Astrocyte of the cerebellum (primary cell): ENCODE measurements around the gene DAO.
A peak's percentile ranks its signal among the peaks of the same experiment; 100 is the strongest.

ENCODE experiments used
- DNase-seq: peaks from one replicate; pipeline ENCODE4 v3.0.0-alpha.2; 2011; ENCODE audit warnings: low read depth
- H3K4me3 ChIP-seq: 2 replicates; pipeline ENCODE4 v1.5.1; 2011; ENCODE audit warnings: mild to moderate bottlenecking, low read depth, low read length, moderate library complexity
- CTCF ChIP-seq: IDR thresholded peaks from 2 replicates; pipeline ENCODE4 v1.5.1; 2012; ENCODE audit warnings: low read length, low read depth, moderate library complexity, mild to moderate bottlenecking; ENCODE audit errors: missing control alignments
- in situ Hi-C: cut with HindIII; loops from 2 replicates; pipeline ENCODE4 v1.10.0; 2017; ENCODE audit warnings: low sequenced_read_pairs

The DAO gene

DNA sequence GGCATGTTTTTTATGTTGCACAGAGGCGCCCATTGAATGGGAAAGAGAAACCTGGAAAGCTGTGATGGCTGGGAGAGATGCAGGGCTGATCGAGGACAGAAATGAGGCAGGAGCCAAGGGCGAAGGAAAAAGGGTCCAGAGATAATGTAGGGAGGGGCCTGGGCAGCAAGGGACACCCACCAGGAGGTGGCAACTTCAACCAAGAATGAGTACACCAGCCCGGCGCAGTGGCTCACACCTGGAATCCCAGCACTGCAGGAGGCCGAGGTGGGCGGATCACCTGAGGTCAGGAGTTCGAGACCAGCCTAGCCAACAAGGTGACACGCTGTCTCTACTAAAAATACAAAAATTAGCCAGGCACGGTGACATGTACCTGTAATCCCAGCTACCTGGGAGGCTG lies 26.5 kb upstream of the DAO start:
- no peak for TF ChIP-seq CTCF
- no peak for DNase-seq
- H3K4me3 ChIP-seq, result peak overlapping the region; percentile 2
- in situ Hi-C loops, result no loop called here

GRCh38 chr12:108853981-108854446 lies 25.9 kb upstream of the DAO start:
- H3K4me3 ChIP-seq, result peak overlapping the region; percentile 2
- in situ Hi-C loops, result no loop called here
- DNase-seq, result peak; percentile 82
- TF ChIP-seq CTCF, result peak; percentile 50

DNA sequence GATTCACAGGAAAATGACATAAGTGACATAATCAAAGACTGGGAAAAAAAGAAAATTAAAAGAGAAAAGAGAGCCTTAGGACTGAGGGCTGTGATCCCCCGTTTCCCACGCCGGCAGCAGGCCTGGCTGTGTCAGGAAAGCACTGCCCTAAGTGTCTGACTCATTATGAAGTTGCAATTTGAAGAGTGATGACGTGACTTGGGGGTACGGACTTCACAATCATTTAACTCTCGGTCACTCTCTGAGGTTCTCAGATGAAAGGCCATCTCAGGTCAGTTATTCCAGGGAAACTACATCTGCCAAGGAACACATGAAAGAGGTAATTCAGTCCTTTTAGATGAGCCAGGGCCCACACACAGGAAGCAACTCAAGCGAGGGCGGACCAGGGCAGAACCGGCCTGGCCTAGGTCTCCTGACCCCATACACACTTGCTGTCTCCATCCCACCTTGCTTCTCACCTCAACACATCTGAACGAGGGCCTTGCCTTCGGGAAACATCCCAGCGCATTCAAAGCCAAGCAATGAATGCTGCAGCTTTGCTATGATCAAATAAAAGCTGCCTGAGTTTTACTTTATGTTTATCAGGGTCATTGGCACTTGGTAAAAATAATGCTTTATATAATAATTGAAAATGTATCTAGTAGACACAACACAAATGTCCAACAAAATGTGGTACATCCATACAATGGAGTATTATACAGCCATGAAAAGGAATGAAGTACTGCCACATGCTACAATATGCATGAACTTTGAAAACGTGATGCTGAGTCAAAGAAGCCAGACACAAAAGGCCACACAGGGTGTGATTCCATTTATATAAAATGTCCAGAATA lies 25.2 kb upstream of the DAO start:
- peak; percentile 91 for DNase-seq
- in situ Hi-C loops, result no loop called here
- no peak for TF ChIP-seq CTCF
- peak overlapping the region; percentile 11 for H3K4me3 ChIP-seq

GRCh38 chr12:108855284-108856169 lies 24.4 kb upstream of the DAO start:
- in situ Hi-C loops, result no loop called here
- no peak for DNase-seq
- peak overlapping the region; percentile 99 for H3K4me3 ChIP-seq
- TF ChIP-seq CTCF, result no peak

DNA sequence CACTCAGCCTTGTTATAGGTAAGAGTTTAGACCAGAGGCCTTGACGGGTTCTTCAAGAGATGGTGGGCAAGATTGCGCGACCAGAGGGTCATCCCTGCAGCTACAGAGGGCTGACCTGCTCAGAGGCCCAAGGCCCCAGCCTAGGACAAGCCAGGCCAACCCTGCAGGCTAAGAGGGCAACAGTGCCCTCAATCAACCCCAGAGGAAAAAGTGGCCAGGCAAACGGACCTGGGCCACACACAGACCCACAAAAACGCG lies 23.8 kb upstream of the DAO start:
- DNase-seq, result no peak
- in situ Hi-C loops, result no loop called here
- no peak for TF ChIP-seq CTCF
- H3K4me3 ChIP-seq, result peak overlapping the region; percentile 99

- peak; percentile 2 for TF ChIP-seq CTCF
- in situ Hi-C loops, result no loop called here
- DNase-seq, result no peak
- peak overlapping the region; percentile 99 for H3K4me3 ChIP-seq
Observed at GRCh38 chr12:108856428-108857157, 23.3 kb upstream of the DAO start.
